Measurements from ENCODE around the gene RASGRF2.
"Not testable (repeated sequence)": the region's sequence is repeated elsewhere in the genome, so short reads cannot be mapped to it uniquely, and the experiment has no call there.

RASGRF2 gene

DNA sequence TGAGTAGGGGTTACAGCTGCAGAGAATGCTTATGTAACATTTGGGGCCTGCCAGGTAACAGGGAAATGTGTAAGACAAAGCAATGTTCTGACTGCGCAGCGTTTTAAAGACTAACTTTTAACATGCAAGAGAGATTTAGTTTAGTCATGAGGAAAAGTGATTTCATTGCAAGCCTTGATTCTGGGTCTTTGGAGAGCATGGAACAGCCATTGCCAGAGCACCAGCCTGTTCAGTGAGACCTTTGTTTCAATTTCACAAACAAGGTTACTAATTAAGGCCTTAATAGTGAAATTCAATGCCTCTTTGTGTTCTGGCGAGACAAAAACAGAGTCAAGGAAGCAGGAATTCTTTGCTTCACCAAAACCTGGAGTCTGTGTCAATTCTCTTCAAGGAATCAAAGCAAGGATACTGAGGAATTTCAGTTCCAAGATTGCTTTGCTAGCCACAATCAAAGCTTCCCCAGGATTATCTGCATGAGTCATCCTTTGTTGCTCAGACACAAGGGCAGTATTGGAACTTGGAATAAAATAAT lies 287.3 kb downstream of the RASGRF2 start:
- no peak for DNase-seq

DNA sequence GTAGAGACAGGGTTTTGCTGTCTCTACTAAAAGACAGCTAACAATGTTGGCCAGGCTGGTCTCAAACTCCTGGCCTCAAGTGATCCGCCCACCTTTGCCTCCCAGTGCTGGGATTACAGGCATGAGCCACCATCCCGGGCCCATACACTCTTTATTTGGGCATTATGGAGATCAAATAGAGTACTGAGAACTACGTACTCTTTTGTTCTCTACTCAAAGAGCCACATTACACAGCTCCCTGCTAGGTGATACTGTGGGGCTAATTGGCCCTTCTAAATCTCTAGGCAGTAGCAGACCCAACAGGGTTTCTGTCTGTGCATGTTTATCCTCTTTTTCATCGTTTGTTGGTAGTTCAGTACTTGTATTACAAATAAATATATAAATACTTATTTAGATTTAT lies 289.1 kb downstream of the RASGRF2 start:
- DNase-seq, result no peak

DNA sequence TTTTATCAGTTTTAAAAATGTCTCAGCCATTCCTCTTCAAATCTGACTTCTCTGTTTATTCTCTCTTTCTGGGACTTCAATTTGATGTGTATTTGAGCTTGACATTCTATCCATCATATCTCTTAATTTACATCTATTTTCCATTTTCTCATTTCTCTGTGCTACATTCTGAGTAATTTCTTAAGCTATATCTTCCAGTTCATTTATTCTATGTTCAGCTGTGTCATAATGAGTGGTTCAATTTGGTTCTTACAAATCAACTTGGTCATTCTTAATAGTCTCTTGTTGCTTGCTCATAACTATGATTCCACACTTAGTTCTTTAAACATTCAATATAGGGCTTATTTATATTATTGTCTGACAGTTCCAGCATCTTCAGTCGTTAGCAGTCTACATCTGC lies 289.8 kb downstream of the RASGRF2 start:
- DNase-seq, result no peak

GRCh38 chr5:81251922-81252321 lies 291.8 kb downstream of the RASGRF2 start:
- no peak for DNase-seq

- DNase-seq, result no peak
Observed at GRCh38 chr5:81252904-81253303, 292.7 kb downstream of the RASGRF2 start.

DNA sequence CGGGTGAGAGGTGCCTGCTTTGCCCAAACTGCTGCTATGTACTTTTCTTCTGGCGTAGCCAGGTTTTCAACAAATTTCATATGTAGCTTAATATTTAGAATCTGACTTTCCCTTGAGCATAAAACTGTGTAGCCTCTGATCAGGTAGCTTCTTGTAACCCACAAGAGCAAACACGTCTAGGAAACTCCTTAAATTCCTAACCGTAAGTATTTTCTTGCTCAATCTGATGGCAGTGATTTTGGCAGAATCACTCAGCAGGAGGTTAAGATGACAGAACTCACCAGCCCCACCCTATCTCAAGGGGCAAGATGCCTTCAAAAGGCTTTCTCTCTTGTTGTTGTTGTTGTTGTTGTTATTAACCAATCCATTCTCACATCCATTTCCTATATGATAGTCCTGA lies 293.7 kb downstream of the RASGRF2 start:
- DNase-seq, result no peak

- DNase-seq, result no peak
Observed at GRCh38 chr5:81254886-81255559, 294.9 kb downstream of the RASGRF2 start.

- no peak for DNase-seq
Observed at GRCh38 chr5:81256766-81257165, 296.6 kb downstream of the RASGRF2 start.

DNA sequence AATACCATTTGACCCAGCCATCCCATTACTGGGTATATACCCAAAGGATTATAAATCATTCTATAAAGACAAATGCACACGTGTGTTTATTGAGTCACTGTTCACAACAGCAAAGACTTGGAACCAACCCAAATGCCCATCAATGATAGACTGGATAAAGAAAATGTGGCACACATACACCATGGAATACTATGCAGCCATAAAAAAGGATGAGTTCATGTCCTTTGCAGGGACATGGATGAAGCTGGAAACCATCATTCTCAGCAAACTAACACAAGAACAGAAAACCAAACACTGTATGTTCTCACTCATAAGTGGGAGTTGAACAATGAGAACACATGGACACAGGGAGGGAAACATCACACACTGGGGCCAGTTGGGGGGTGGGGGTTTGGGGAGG lies 302.6 kb downstream of the RASGRF2 start:
- not testable (repeated sequence) for DNase-seq

DNA sequence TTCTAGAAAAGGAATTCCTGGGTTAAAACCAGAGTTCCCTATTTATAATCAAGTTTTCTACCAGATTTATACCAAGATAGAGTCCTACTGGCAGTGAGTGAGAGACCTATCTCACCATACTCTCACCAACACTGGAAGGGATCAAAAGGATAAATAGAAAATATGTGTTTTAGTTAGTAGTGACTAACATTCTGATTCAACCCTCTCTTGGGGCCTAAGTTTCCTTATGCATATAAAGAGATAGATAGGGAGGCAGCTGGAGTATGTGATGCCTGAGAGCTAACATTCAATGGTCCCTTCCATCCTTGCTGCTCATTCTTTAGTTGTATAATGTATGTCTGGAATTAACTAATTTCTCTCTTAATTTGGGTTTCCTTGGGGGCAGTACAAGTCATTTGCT lies 304.9 kb downstream of the RASGRF2 start:
- no peak for DNase-seq

GRCh38 chr5:81268521-81269196 lies 308.5 kb downstream of the RASGRF2 start:
- no peak for DNase-seq

DNA sequence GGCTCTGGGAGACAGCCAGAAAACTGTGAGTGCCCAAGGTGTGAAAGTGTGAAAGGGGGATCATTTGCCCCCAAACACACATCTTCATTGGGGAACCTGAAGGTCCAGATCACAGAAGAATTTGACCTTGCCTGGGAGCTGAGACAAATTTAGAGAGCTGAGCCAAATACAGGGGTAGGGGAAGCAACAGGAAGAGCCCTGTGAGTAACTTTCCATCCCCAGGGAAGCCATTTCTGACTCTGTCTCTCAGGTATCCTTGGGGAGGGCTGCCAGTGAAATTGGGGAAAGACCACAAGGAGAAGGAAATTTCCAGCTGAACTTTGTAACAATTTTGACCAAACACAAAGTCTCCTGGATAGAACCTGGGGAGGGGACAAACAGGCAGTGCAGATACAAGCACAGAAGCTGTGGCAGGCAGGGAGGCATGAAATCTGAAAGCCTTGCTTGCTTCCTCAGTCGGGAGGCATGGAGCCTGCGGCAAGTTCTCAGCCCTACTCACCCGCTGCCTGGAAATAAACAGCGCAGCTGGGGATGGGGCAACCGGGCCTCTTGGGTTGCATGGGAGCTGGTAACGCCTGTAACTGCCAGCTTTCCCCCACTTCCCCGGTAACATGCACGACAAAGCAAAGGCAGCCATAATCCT lies 309.7 kb downstream of the RASGRF2 start:
- DNase-seq, result no peak

DNA sequence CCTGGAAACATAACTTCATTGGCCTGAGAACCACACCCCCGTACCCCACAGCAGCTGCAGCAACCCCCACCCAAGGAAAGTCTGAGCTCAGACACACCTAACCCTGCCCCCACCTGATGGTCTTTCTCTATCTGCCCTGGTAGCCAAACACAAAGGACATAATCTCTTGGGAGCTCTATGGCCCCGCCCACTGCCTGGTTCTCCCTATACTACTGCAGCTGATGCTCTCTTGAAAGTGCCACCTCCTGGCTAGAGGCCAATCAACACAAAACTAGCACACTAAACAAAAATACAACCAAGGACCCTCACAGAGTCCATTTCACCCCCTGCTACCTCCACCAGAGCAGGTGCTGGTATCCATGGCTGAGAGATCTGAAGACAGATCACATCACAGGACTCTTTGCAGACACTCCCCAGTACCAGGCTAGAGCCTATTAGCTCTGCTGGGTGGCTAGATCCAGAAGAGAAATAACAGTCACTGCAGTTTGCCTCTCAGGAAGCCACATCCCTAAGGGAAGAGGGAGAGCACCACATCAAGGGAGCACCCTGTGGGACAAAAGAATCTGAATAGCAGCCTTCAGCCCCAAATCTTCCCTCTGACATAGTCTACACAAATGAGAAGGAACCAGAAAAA lies 310.3 kb downstream of the RASGRF2 start:
- peak; percentile 43 for DNase-seq
